ENCODE measurements around the gene SLF1. TPM values are rescaled to one million over a fixed set of nuclear protein-coding genes. Genes with fewer than 3 reads are reported as not detected.

Gene SLF1
- total and polyA plus RNA-seq, 2 of the 8 experiments (the other 6 are each of a cell fraction or from before 2014, with no cell fraction given) = 4.8 to 15.7 TPM

DNA sequence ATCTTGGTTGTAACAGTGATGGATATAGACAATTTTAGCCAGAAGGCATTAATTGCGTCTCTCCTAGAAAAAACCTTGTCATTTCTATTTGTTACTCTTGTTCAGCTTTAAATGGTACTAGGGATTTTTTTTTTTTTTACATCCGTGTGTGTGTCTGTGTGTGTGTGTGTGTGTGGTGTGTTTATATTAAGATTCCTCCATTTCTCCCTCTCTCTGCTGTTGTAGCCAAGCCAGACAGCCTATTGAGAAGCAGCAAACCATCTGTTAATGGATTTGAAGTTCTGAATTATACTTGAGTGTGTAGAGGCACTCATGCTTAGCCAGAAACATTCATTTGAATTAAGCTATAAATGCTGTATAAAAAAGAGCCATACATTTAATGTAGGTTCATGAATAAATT lies 72.3 kb downstream of the SLF1 start:
- Histone ChIP-seq H3K79me2 (ENCODE audit: control insufficient read depth in 1 of 2, insufficient read depth in 2 of 2, low read length in 2 of 2) (no peaks in the 10 kb centered on the region), H3K18ac (ENCODE audit: extremely low read depth, low read length) (no peak overlapping the region), H3K27ac (ENCODE audit: low read depth, low read length) (no peak overlapping the region), H2BK15ac (ENCODE audit: low read length) (no peak overlapping the region), H3K36me3 (ENCODE audit: control insufficient read depth in 2 of 4, insufficient read depth in 4 of 4, low read length in 3 of 4) (peaks cover 0 to 44% (median 2%) of the 10 kb centered on the region in 4 experiments; a peak in 4 of 8 replicates), H4K8ac (ENCODE audit: extremely low read depth, insufficient read depth, low read length) (no peak overlapping the region), H3K23me2 (ENCODE audit: low read depth, low read length) (no peaks in the 10 kb centered on the region), H2AFZ (ENCODE audit: low read length) (no peak overlapping the region), H3K4me3 (ENCODE audit: extremely low read depth in 1 of 4, insufficient read depth in 2 of 4, low read depth in 3 of 4, low read length in 4 of 4) (no peak overlapping the region), H3K27me3 (replicated peaks in 1 of 4; ENCODE audit: control insufficient read depth in 3 of 4, extremely low read depth in 1 of 4, insufficient read depth in 3 of 4, low read length in 3 of 4) (peaks cover 0 to 1% (median 0%) of the 10 kb centered on the region in 4 experiments; a peak in 1 of 7 replicates), H4K5ac (ENCODE audit: insufficient read length, low read depth, low read length) (no peak overlapping the region), H2BK5ac (ENCODE audit: low read depth, low read length) (no peak overlapping the region), H3K56ac (replicated peaks; ENCODE audit: insufficient read length, low read depth, low read length) (no peak overlapping the region), H3K23ac (ENCODE audit: insufficient read length) (no peak overlapping the region), H3K4me1 (replicated peaks in 1 of 4; ENCODE audit: control insufficient read depth in 3 of 4, insufficient read depth in 4 of 4, low read length in 3 of 4) (no peaks in the 10 kb centered on the region), H3K79me1 (ENCODE audit: low read depth, low read length) (no peaks in the 10 kb centered on the region), H2BK120ac (replicated peaks; ENCODE audit: low read depth, low read length) (no peak overlapping the region), H4K20me1 (replicated peaks in 1 of 2; ENCODE audit: control insufficient read depth in 1 of 2, insufficient read depth in 2 of 2, low read length in 2 of 2) (peaks cover 0 to 1% of the 10 kb centered on the region in 2 experiments), H3K9me3 (ENCODE audit: insufficient read depth in 2 of 2, low read depth in 1 of 2, low read length in 1 of 2) (no peaks in the 10 kb centered on the region), H2BK12ac (ENCODE audit: low read depth, low read length) (no peak overlapping the region), H3K4me2 (ENCODE audit: insufficient read depth in 1 of 2, low read depth in 2 of 2, low read length in 2 of 2) (no peak overlapping the region), H2AK5ac (ENCODE audit: low read depth, low read length) (no peak overlapping the region), H4K91ac (replicated peaks; ENCODE audit: insufficient read length, low read length) (no peak overlapping the region), H3K4ac (replicated peaks; ENCODE audit: insufficient read length, low read depth, low read length) (no peak overlapping the region), H3K14ac (ENCODE audit: insufficient read length) (no peak overlapping the region), H3K9ac (replicated peaks in 1 of 4; ENCODE audit: extremely low read depth in 1 of 4, low read depth in 3 of 4, low read length in 3 of 4) (no peak overlapping the region), H2BK20ac (ENCODE audit: low read length) (no peak overlapping the region)
- no peak for DNase-seq (ENCODE audit: low read depth in 1 of 2, low spot score in 2 of 2)
- 95% methylated on average over 2 of the region's 2 CpGs; no CpG with 5 or more reads in 1 of the 2 experiments for WGBS, 2 experiments (ENCODE audit: extremely low coverage in 1 of 2, insufficient coverage in 1 of 2, insufficient read length in 1 of 2, insufficient replicate concordance in 2 of 2, low coverage in 1 of 2, low lambda C conversion rate in 2 of 2, missing lambda C conversion rate in 1 of 2)
- no peak for FAIRE-seq
- ChIA-PET POLR2A (ENCODE audit: partially characterized antibody) (no interaction called here), CTCF (ENCODE audit: partially characterized antibody) (no interaction called here)
- TF ChIP-seq RXRA (IDR thresholded peaks at IDR 0.05; ENCODE audit: insufficient read depth, low read depth, low read length) (no peak), RFX5 (IDR thresholded peaks at IDR 0.05; ENCODE audit: borderline replicate concordance, low read depth, low read length) (no peak), EGR1 (IDR thresholded peaks at IDR 0.05; ENCODE audit: borderline replicate concordance, low read depth, low read length) (no peak), YY1 (IDR thresholded peaks at IDR 0.05; ENCODE audit: low read depth, low read length) (no peak), BCL11A (IDR thresholded peaks at IDR 0.05; ENCODE audit: low read depth in 2 of 2, low read length in 2 of 2) (no peak), CBX8 (IDR thresholded peaks at IDR 0.05; ENCODE audit: borderline replicate concordance, low read depth, low read length) (no peak), BRCA1 (IDR thresholded peaks at IDR 0.05; ENCODE audit: low read depth, low read length) (no peak), FOSL1 (IDR thresholded peaks at IDR 0.05; ENCODE audit: insufficient read depth, low read depth, low read length) (no peak), CTCF (IDR thresholded peaks at IDR 0.05; ENCODE audit: control extremely low read depth in 1 of 3, insufficient read depth in 1 of 3, low read depth in 1 of 3, low read length in 3 of 3) (no peak), CREB1 (IDR thresholded peaks at IDR 0.05) (no peak), SP1 (IDR thresholded peaks at IDR 0.05; ENCODE audit: low read depth, low read length) (no peak)
